GM12878 (cell line): ENCODE results near the gene SLC23A1. TPM values are rescaled to one million over a fixed set of nuclear protein-coding genes. Genes with fewer than 3 reads are reported as not detected.

Experiments used
- CBX3 ChIP-seq: fragments of 200-600 bp; sonication (generic); IDR thresholded peaks from 2 replicates; pipeline ENCODE4 v1.6.1; 2016; ENCODE audit warnings: low read depth, borderline replicate concordance
- CEBPZ ChIP-seq: fragments of 150-350 bp; IDR thresholded peaks from 2 replicates; pipeline ENCODE4 v1.6.1; 2016; ENCODE audit warnings: low read depth, low read length
- CHD1 ChIP-seq: IDR thresholded peaks from 2 replicates; pipeline ENCODE4 v1.6.1; 2012; ENCODE audit warnings: low read depth, low read length, improper control_type of control experiment
- FOXK2 ChIP-seq: fragments of 450-650 bp; IDR thresholded peaks from 2 replicates; pipeline ENCODE4 v1.6.1; 2017; ENCODE audit warnings: mild to moderate bottlenecking, moderate library complexity
- HCFC1 ChIP-seq: fragments of 150-350 bp; IDR thresholded peaks from 2 replicates; pipeline ENCODE4 v1.6.1; 2014; ENCODE audit warnings: low read length
- IKZF2 ChIP-seq, 2 experiments: fragments of 450-650 bp; IDR thresholded peaks; 2 replicates each; pipeline ENCODE4 v1.6.1; 2017; ENCODE audit warnings: mild to moderate bottlenecking in 2 of 2, moderate library complexity in 2 of 2
- MYB ChIP-seq: fragments of 150-350 bp; IDR thresholded peaks from 2 replicates; pipeline ENCODE4 v1.6.1; 2014; ENCODE audit warnings: mild to moderate bottlenecking, low read depth, low read length, borderline replicate concordance
- NRF1 ChIP-seq: conservative IDR thresholded peaks from 2 replicates; pipeline ENCODE4 v1.6.1; 2011; ENCODE audit warnings: mild to moderate bottlenecking, low read depth, low read length, improper control_type of control experiment
- SIX5 ChIP-seq: IDR thresholded peaks from 2 replicates; pipeline ENCODE4 v1.6.1; 2011; ENCODE audit warnings: mild to moderate bottlenecking, low read depth, low read length, moderate library complexity; ENCODE audit not compliant: severe bottlenecking
- SMAD5 ChIP-seq: IDR thresholded peaks from 2 replicates; pipeline ENCODE4 v1.6.1; 2016; ENCODE audit warnings: antibody characterized with exemption, low read depth
- SRF ChIP-seq, 2 experiments: IDR thresholded peaks; 2 replicates each; pipeline ENCODE4 v1.6.1; 2011; ENCODE audit warnings: low read depth in 2 of 2, low read length in 2 of 2, mild to moderate bottlenecking in 1 of 2, moderate library complexity in 1 of 2
- TAF1 ChIP-seq: IDR thresholded peaks from 2 replicates; pipeline ENCODE4 v1.6.1; 2011; ENCODE audit warnings: mild to moderate bottlenecking, low read depth, low read length, borderline replicate concordance
- TCF12 ChIP-seq: IDR thresholded peaks from 2 replicates; pipeline ENCODE4 v1.6.1; 2011; ENCODE audit warnings: low read depth, mild to moderate bottlenecking, low read length
- YY1 ChIP-seq: IDR thresholded peaks from 2 replicates; pipeline ENCODE4 v1.6.1; 2011; ENCODE audit warnings: low read depth, mild to moderate bottlenecking, low read length
- ZBTB4 ChIP-seq: fragments of 450-650 bp; formaldehyde crosslinking; IDR thresholded peaks from 2 replicates; pipeline ENCODE4 v1.4.0; 2022; ENCODE audit warnings: mild to moderate bottlenecking, moderate library complexity
- ZNF622 ChIP-seq: fragments of 450-650 bp; IDR thresholded peaks from 2 replicates; pipeline ENCODE4 v1.6.1; 2017; ENCODE audit warnings: mild to moderate bottlenecking, inconsistent platforms
- polyA plus RNA-seq, 11 experiments: library from polyadenylated mRNA; depleted of rRNA in 4 of 11; unstranded in 6 of 11; stranded (reverse) in 5 of 11; fragments of >200 nt; fragmentation: Nextera tagmentation in 4 of 11; fragmentation: Illumina TruSeq in 1 of 11; extraction: Ambion mirVana in 4 of 11; extraction: Trizol in 1 of 11; gene quantifications; 1 replicate in 1 of 11; 2 replicates in 10 of 11; pipeline versions ENCODE4 v1.2.1 to v1.2.3, GENCODE V29; 2011 to 2016; ENCODE audit warnings: inconsistent platforms in 2 of 11, missing spikeins in 2 of 11, low read depth in 1 of 11
- total RNA-seq, 4 experiments: library from RNA; depleted of rRNA in 3 of 4; stranded (reverse); fragments of >200 nt in 3 of 4; fragmentation: Illumina TruSeq in 1 of 4; extraction: Trizol in 1 of 4; gene quantifications; 2 replicates each; pipeline versions ENCODE4 v1.2.1 to v1.2.3, GENCODE V29; 2013 to 2021
- TF ChIP-seq, protein P1 (sequence below): IDR thresholded peaks from 2 replicates; pipeline ENCODE4 v1.6.1; 2011; ENCODE audit warnings: borderline replicate concordance, low read depth, mild to moderate bottlenecking, moderate library complexity, low read length; ENCODE audit not compliant: insufficient read depth, poor library complexity, severe bottlenecking
- TF ChIP-seq, protein P2 (sequence below): IDR thresholded peaks from 2 replicates; pipeline ENCODE4 v1.6.1; 2011; ENCODE audit warnings: borderline replicate concordance, low read depth, mild to moderate bottlenecking, moderate library complexity, mixed read lengths, low read length; ENCODE audit not compliant: insufficient read depth; ENCODE audit errors: extremely low read length

Gene SLC23A1
- total and polyA plus RNA-seq, 10 of the 15 experiments (the other 5 are each of a cell fraction or from before 2014, with no cell fraction given), result 0.35 to 4.7 (median 1.6) TPM

DNA sequence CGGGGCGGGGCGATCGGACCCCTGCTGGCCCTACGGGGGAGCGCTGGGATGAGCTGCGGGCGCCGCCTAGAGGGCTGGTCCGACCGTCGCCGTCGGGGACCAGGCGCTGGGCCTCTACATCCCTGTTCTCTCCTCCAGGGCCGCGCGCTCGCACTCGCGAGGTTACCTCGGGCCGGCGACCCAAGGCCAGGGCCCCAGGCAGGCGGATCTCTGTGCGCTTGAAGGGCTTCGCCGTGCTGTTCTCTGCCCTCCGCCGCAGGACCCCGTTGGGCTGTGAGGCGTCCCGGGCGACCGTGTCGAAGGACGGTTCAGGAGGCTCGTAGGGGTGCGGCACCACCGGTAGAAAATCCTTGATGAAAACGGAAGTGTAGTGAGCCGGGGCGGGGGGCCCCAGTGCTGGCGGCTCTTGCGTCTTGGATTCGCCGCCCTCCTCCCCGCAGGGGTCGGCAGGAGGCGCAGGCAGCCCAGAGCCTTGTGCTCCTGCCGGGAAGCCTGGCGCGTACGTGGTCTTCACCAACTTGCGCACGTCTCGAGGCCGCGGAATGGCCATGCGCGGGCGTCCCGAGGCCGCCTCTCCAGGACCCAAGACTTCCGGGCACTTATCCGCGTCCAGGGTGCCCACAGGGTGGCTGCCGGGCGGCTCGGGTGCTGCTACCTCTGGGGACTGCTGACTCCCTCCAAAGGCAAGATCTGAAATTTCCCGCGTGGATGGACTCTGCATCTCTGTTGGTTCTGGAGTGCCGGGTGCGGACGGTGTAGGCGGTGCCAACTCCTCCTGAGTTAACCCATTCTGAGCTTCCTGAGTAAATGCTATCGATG lies 9.8 kb upstream of the SLC23A1 start (continued):
- no peak for TF ChIP-seq ZBTB4 (CRISPR knock-in tag)
- TF ChIP-seq YY1, result peak; percentile 77
- no peak for TF ChIP-seq CHD1
- no peak for TF ChIP-seq SMAD5
- TF ChIP-seq, protein P1, sequence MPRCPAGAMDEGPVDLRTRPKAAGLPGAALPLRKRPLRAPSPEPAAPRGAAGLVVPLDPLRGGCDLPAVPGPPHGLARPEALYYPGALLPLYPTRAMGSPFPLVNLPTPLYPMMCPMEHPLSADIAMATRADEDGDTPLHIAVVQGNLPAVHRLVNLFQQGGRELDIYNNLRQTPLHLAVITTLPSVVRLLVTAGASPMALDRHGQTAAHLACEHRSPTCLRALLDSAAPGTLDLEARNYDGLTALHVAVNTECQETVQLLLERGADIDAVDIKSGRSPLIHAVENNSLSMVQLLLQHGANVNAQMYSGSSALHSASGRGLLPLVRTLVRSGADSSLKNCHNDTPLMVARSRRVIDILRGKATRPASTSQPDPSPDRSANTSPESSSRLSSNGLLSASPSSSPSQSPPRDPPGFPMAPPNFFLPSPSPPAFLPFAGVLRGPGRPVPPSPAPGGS, result no peak
- no peak for TF ChIP-seq TAF1
- no peak for TF ChIP-seq SIX5
- TF ChIP-seq MYB, result no peak
- no peak for TF ChIP-seq CBX3
- 0 out of 2 replicates have a peak, but pooled peaks have one; percentile 30 for TF ChIP-seq TCF12
- TF ChIP-seq NRF1, result 0 out of 2 replicates have a peak, but pooled peaks have one; percentile 29
- TF ChIP-seq ZNF622, result no peak
- peak; percentile 47; the same call in 1 of the 2 replicates for TF ChIP-seq HCFC1
- TF ChIP-seq SRF (IDR thresholded peaks at IDR 0.05; ENCODE audit: low read depth in 2 of 2, low read length in 2 of 2), result 0 out of 4 replicates have a peak, but pooled peaks of 1 of the 2 experiments have one; percentile 4
- TF ChIP-seq FOXK2, result no peak
- TF ChIP-seq, protein P2, sequence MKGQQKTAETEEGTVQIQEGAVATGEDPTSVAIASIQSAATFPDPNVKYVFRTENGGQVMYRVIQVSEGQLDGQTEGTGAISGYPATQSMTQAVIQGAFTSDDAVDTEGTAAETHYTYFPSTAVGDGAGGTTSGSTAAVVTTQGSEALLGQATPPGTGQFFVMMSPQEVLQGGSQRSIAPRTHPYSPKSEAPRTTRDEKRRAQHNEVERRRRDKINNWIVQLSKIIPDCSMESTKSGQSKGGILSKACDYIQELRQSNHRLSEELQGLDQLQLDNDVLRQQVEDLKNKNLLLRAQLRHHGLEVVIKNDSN, result no peak
- no peak for TF ChIP-seq CEBPZ
- TF ChIP-seq IKZF2 (IDR thresholded peaks at IDR 0.05), result peak in 1 of 2 experiments; percentile 28; a peak in 1 of 4 replicates
